ENCODE results near the gene HIBCH. TPM values are rescaled to one million over a fixed set of nuclear protein-coding genes. Genes with fewer than 3 reads are reported as not detected.

Gene HIBCH
- total RNA-seq, 2 experiments from 2014 or later, result 15.6 to 29.7 TPM

DNA sequence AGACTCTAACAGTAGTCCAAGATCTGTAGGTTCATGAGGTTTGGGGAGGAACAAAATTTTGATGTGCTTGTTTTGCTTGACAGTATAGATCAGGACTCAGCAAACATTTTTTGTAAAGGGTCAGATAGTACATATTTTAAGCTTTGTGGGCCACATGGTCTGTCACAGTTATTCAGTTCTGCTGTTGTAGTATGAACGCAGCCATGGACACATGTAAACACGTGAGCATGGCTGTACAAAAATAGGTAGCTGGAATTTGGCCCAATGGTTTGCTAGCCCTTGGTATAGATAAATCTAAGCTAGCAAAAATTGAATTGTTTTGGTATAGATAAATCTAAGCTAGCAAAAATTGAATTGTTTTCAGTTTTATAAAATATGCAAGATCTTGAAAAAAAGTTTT, 120.5 kb downstream of the HIBCH start:
- no peak for TF ChIP-seq EZH2phosphoT487 (IDR thresholded peaks at IDR 0.05; ENCODE audit: borderline replicate concordance, low read depth, low read length)
- TF ChIP-seq CTCF (conservative IDR thresholded peaks at IDR 0.05; ENCODE audit: low read length), result no peak
- no peak for DNase-seq (ENCODE audit: low spot score)
- H3K27ac ChIP-seq (ENCODE audit: low read depth, low read length, poor library complexity, severe bottlenecking), result no peak overlapping the region
- H2AFZ ChIP-seq (ENCODE audit: low read length), result no peak overlapping the region
- no peaks in the 10 kb centered on the region for H3K9me3 ChIP-seq (ENCODE audit: low read length)
- POLR2A ChIA-PET, result interaction anchor here (0.6 to 2.6 kb wide), 10 partner anchors 8 to 63 kb away, joined by 3 to 11 read pairs (median 3); a partner anchor contains a TSS
- BruUV-seq (replicated peaks), result no TSS peak
- no peak overlapping the region for H3K4me3 ChIP-seq (ENCODE audit: low read depth, low read length, poor library complexity, severe bottlenecking)
- H4K20me1 ChIP-seq (ENCODE audit: insufficient read depth, low read length), result no peaks in the 10 kb centered on the region
- no peaks in the 10 kb centered on the region for H3K9me2 ChIP-seq (ENCODE audit: insufficient read depth, low read length)
- H3K36me3 ChIP-seq (ENCODE audit: insufficient read depth, low read length), result no peaks in the 10 kb centered on the region
- no peaks in the 10 kb centered on the region for H3K79me2 ChIP-seq (ENCODE audit: insufficient read depth, low read depth, low read length)
- H3K4me2 ChIP-seq (ENCODE audit: low read length), result no peak overlapping the region
- CTCF ChIA-PET (ENCODE audit: unreplicated experiment), result no interaction called here
- intact Hi-C loops (cut with micrococcal nuclease; ENCODE audit: unreplicated experiment), result no loop called here
- peaks cover 1% of the 10 kb centered on the region for H3K4me1 ChIP-seq (ENCODE audit: insufficient read depth, low read length, poor library complexity, severe bottlenecking)

DNA sequence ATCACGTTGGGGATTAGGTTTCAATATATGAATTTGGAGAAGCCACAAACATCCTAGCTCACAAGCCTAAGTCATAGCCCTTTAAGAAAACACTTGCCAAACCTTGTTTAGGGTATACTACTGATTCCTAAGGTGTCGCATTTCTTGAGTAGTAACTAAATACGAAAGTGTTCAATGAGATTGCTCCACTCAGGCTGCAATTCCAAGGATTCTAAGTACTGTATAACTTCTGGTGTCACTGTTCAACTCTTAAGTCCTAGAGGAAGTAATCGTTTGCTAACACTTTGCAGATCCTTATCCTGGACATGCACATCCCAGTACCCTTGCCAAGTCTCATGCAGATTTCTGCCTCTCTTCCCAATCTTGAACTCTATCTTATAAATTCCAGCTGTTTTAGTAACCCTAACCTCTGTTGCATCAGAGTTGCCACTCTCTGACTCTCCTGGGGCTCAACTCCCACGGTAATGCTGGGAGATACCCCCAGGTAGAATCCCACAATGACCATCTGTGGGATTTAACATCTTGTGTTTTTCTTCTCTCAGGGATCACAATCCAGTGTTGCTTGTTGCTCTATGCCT, 122.4 kb downstream of the HIBCH start:
- no peaks in the 10 kb centered on the region for H3K79me2 ChIP-seq (ENCODE audit: insufficient read depth, low read depth, low read length)
- H3K27ac ChIP-seq (ENCODE audit: low read depth, low read length, poor library complexity, severe bottlenecking), result no peak overlapping the region
- H3K4me3 ChIP-seq (ENCODE audit: low read depth, low read length, poor library complexity, severe bottlenecking), result no peak overlapping the region
- BruUV-seq (replicated peaks), result no TSS peak
- H3K36me3 ChIP-seq (ENCODE audit: insufficient read depth, low read length), result no peaks in the 10 kb centered on the region
- no peak overlapping the region for H2AFZ ChIP-seq (ENCODE audit: low read length)
- DNase-seq (ENCODE audit: low spot score), result no peak
- H3K9me3 ChIP-seq (ENCODE audit: low read length), result no peaks in the 10 kb centered on the region
- POLR2A ChIA-PET, result interaction anchor here (1.0 to 1.2 kb wide), 2 partner anchors 10 to 16 kb away, joined by 3 to 4 read pairs; no protein-coding TSS in a partner anchor
- H4K20me1 ChIP-seq (ENCODE audit: insufficient read depth, low read length), result no peaks in the 10 kb centered on the region
- CTCF ChIA-PET (ENCODE audit: unreplicated experiment), result no interaction called here
- no peak for TF ChIP-seq EZH2phosphoT487 (IDR thresholded peaks at IDR 0.05; ENCODE audit: borderline replicate concordance, low read depth, low read length)
- peaks cover 12% of the 10 kb centered on the region for H3K4me1 ChIP-seq (ENCODE audit: insufficient read depth, low read length, poor library complexity, severe bottlenecking)
- no peaks in the 10 kb centered on the region for H3K9me2 ChIP-seq (ENCODE audit: insufficient read depth, low read length)
- H3K4me2 ChIP-seq (ENCODE audit: low read length), result no peak overlapping the region
- intact Hi-C loops (cut with micrococcal nuclease; ENCODE audit: unreplicated experiment), result no loop called here

DNA sequence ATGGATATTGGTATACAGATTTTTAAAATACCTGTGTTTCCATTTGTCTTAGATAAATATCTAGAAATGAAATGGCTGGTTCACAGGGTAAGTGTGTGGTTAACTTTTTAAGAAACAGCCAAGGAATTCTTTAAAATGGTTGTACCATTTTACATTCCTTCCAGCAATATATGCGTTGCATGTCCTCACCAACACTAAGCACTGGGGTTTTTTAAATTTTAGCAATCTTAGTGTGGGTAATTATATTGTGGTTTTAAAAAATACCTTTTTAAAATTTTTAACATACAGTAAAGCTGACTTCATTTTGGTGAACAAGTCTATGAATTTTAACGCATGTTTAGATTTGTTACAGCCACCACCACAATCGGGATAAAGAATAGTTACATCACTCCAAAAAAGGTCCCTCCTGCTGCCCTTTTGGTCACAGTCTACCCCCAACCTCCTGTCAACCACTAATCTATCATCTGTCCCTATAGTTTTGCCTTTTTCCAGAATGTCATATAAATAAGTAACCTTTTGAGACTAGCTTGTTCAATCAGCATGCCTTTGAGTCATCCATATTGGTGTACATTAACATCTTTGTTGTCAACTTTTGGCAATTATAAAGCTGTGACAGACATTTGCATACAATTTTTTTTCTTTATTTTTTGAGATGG, 129.0 kb downstream of the HIBCH start:
- peaks cover 12% of the 10 kb centered on the region for H3K4me1 ChIP-seq (ENCODE audit: insufficient read depth, low read length, poor library complexity, severe bottlenecking)
- CTCF ChIA-PET (ENCODE audit: unreplicated experiment), result no interaction called here
- no peak overlapping the region for H2AFZ ChIP-seq (ENCODE audit: low read length)
- no peaks in the 10 kb centered on the region for H4K20me1 ChIP-seq (ENCODE audit: insufficient read depth, low read length)
- no peaks in the 10 kb centered on the region for H3K79me2 ChIP-seq (ENCODE audit: insufficient read depth, low read depth, low read length)
- intact Hi-C loops (cut with micrococcal nuclease; ENCODE audit: unreplicated experiment), result no loop called here
- no peaks in the 10 kb centered on the region for H3K9me3 ChIP-seq (ENCODE audit: low read length)
- no peaks in the 10 kb centered on the region for H3K36me3 ChIP-seq (ENCODE audit: insufficient read depth, low read length)
- H3K9me2 ChIP-seq (ENCODE audit: insufficient read depth, low read length), result no peaks in the 10 kb centered on the region
- TF ChIP-seq EZH2phosphoT487 (IDR thresholded peaks at IDR 0.05; ENCODE audit: borderline replicate concordance, low read depth, low read length) (no peak), CTCF (conservative IDR thresholded peaks at IDR 0.05; ENCODE audit: low read length) (no peak)
- no TSS peak for BruUV-seq (replicated peaks)
- POLR2A ChIA-PET, result interaction anchor here (1.0 kb wide), 1 partner anchor 86 kb away, joined by 3 read pairs; no protein-coding TSS in a partner anchor
- no peak for DNase-seq (ENCODE audit: low spot score)
- no peak overlapping the region for H3K27ac ChIP-seq (ENCODE audit: low read depth, low read length, poor library complexity, severe bottlenecking)
- H3K4me3 ChIP-seq (ENCODE audit: low read depth, low read length, poor library complexity, severe bottlenecking), result no peak overlapping the region
- H3K4me2 ChIP-seq (ENCODE audit: low read length), result no peak overlapping the region
